Activated CD8-positive, alpha-beta memory T cell treated with anti-CD3 and anti-CD28 coated beads, Interleukin-2, amount 50 U/mL, for 24 hours (primary cell): Measurements from ENCODE around the gene TTLL4.
"Not testable (repeated sequence)": the region's sequence is repeated elsewhere in the genome, so short reads cannot be mapped to it uniquely, and the experiment has no call there.

Experiments used
- DNase-seq: peaks from one replicate; pipeline ENCODE4 v3.0.0-alpha.2; 2020; ENCODE audit errors: extremely low read depth

The TTLL4 gene

GRCh38 chr2:218710687-218711549, at the start of gene TTLL4:
TSS of gene TTLL4 (plus strand) at chr2:218710835. CDS start at chr2:218737677, 26,842 bp downstream.
- peak; percentile 92 for DNase-seq

- DNase-seq = no peak
These were observed 48.3 kb upstream of the TTLL4 start for GRCh38 chr2:218662377-218662776.

GRCh38 chr2:218662827-218663226, 47.8 kb upstream of the TTLL4 start:
- DNase-seq = no peak

- no peak for DNase-seq
These were observed 46.7 kb upstream of the TTLL4 start for GRCh38 chr2:218663901-218664300.

DNA sequence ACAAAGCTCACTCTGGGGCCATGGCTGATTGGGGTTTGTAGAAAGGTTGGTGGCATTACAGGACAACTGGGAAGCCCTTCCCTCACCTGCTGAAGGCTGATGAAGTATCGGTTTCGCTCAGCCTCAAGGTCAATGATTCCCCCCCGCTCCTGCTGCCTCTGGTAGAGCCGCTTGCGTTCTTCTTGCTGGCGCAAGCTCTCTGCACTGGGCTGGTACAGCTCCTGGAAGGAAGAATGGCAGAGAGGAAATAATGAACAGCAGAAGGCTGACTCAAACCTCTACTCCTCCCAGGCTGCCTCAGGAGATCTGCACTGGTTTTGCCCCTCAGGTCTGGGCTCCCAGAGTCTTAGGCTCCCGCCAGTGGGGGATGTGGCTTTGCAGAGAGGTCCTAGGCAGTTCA, 46.0 kb upstream of the TTLL4 start:
- no peak for DNase-seq

DNA sequence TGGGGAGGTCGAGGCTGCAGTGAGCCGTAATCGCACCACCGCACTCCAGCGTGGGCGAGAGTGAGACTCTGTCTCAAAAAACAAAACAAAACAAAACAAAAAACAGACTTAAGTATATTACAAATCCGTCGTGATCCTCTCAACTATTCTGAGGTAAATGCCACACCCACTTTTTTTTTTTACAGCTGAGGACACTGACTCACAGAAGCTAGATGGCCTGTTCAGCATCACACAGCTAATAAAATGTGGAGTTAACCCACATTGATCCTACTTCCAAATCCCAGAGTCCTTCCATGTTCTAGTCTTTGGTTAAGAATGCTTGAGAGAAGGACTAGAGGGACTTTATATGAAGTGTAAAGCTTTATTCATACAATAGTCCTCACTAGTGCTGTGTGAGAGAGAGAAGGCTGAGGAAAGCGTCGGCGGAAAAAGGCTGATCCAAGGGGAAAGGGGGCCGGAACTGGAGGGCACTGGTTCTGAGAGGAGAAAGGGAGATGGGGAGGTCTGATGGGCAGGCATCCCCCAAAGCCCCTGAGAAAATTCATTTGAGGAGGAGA, 39.5 kb upstream of the TTLL4 start:
- no peak for DNase-seq

DNA sequence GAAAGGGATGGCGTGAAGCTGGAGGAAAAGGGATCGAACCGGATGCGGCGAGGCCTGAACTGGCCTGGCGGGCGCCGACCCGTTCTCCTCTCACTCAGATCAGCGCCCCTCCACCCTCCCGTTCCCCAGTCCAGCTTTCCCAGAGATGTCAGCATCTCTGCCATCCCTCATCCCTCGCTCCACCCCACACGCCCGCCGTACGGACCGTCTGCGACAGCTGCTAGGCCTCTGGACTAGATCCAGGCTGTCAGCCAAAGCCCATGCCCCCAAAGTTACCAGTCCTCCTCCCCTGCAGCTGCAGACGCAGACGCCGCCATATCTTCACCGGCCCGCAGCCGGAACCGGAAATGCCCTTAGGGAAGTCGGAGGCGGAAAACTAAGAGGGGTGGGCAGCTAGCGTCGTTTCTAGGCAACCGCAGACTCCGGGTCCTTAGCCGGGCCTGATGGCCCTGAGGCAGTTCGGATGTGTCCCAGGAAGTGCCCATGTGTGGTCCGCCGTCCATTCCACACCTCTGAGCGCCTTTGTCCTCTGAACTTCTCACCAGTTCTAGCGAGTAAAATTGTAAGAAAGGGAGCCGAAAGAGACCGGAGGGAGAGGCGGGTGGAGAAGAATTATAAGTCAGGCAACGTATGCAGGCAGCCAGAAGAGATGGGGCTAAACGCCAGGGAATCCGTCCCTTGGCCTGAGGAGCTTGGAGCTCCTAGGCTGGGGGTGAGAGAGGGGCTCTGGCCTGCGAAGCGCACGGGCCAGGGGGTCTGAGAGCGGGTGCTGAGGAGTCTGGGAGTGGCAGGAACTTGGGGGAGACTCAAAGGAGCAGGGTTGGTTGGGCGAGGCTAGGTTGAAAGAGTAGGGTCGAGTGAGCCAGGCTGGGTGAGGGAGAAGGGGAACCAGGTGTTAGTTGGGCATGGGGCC, 38.7 kb upstream of the TTLL4 start, which contains the start of the genes RNF25 and STK36:
Gene RNF25, minus strand, starts transcription at position 349 of the 913 bp plus-strand sequence. Its CDS starts 32 bp downstream, at position 317.
Gene STK36, plus strand, starts transcription at position 433 of the 913 bp plus-strand sequence. CDS start 744 bp downstream, outside the sequence.
- peak; percentile 61 for DNase-seq

- DNase-seq = no peak
These were observed 31.5 kb upstream of the TTLL4 start for GRCh38 chr2:218679119-218679518.

GRCh38 chr2:218680061-218680460, 30.6 kb upstream of the TTLL4 start:
- no peak for DNase-seq

- not testable (repeated sequence) for DNase-seq
These were observed 23.1 kb upstream of the TTLL4 start for GRCh38 chr2:218687400-218688060.

DNA sequence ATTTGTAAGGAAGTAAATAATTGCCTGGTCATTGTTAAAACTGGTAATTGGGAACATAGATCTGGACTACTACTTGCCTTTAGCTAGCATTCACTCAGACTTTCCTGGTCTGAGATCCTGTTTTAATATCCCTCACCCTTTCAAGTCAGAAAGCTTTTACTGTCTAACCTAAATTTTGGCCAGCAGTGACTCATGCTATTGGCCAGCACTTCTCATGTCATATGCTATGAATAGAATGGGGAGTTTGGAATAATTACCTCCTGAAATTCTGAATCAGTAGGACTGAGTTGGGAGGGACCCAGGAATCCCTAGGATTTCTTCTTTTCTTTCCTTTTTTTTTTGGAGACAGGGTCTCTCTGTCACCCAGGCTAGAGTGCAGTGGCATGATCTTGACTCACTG, 19.4 kb upstream of the TTLL4 start:
- DNase-seq = no peak

DNA sequence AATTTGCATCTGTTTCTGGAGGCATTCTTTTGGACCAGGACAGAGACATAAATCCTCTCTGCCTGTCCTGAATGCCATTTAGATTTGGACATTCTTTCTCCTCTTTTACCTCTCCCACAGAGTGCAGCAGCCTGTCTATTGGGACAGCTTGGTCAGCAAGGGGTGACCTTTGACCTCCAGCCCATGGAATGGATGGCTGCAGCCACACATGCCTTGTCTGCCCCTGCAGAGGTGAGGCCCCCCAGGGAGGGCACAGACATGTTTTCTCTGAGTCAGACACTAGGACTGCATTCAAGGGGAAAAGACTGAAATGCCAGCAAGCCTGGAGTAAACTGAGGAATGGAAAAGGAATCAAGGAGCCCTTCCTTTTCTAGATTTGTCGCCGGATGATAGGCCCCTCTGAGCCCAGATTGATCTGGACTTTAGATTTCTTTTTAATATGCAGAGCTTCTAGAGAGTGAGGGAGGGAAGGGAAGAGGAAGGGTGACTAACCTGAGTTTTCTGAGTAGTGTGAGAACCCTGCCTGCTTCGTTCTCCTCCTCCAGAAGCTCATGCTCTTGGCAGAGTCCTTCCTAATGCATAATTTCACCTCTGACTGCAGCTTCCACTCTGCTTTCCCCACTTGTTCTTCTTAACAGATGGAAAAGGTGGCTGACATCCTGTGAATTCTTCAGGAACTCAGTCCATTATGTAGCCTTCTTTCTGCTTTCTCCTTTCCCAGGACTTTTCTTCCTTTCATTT, 16.1 kb upstream of the TTLL4 start:
- no peak for DNase-seq

GRCh38 chr2:218698885-218699284, 11.8 kb upstream of the TTLL4 start:
- no peak for DNase-seq

- DNase-seq = no peak
These were observed 8.8 kb upstream of the TTLL4 start for GRCh38 chr2:218701806-218702205.

DNA sequence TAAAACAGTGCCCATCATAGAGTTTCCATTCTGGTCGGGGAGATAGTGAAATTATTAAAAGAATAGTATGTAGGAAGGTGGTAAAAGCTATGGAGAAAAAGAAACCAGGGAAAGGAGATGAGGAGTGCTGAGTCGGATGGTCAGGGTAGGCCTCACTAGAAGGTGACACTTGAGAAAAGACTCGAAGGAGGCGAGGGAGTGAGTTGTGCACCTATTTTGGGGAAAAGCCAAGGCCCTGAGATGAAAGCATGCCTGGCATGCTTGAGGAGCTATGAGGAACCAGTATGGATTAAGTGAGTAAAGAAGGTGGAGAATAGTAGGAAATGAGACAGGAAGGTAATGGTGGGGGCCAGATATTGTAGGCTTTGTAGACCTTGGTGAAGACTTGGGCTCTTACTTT, 7.3 kb upstream of the TTLL4 start:
- DNase-seq = no peak

DNA sequence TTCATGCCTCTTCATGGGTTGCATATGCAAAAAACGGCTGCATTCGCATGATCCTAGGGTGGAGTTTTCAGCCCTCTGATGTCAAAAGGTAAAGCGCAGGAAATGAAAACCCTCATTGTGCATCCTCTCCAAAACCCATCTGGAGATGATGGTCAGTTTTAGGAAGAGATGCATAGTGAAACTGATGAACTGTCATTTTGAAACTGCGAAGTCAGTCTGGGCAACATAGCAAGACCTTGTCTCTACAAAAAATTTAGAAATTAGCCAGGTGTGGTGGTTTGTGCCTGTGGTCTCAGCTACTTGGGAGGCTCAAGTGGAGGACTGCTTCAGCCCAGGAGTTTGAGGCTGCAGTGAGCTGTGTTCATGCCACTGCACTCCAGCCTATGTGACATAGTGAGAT, 2.5 kb upstream of the TTLL4 start:
- DNase-seq = no peak

GRCh38 chr2:218709908-218710307, 727 bp upstream of the TTLL4 start:
- no peak for DNase-seq

- no peak for DNase-seq
These were observed 325 bp upstream of the TTLL4 start for GRCh38 chr2:218710334-218710686.

- DNase-seq = no peak
These were observed 905 bp downstream of the TTLL4 start for GRCh38 chr2:218711550-218711929.

DNA sequence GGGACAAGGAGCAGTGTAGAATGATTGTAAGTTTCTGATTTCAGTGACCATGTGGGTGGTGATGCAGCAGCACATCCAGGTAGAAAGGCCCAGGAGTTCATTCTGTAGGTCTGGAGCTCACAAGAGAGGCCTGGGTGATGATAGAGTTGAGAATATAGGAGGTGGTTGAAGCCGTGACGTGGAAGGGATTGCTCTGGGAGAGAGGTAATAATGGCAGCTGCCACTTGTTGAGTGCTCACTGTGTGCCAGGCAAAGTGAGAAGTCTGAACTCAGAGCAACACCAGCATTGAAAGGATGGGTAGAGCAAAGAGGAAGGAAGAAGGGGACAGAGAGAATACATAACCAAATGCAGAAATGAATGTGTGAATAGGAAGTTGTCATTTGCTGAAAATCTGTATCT, 3.3 kb downstream of the TTLL4 start:
- no peak for DNase-seq

DNA sequence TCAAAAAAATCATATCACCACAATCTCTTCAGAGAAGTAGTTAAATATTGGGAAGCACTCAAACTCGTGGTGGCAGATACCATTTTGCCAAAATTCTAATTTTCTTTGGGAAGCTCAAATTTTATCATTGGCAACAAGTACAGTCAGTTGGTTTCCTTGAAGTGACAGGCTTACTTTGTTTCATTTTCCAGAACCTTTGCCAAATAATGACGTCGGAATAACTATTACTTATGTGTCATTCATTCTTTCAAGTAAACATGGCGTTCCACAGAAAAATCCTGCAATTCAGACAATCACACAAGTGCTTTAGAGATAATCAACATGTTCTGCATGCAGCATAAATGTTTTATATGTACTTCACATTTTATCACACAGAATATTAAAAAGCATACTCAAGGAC, 5.4 kb downstream of the TTLL4 start:
- DNase-seq = no peak
